ENCODE results near the gene DNM1.
A peak's percentile ranks its signal among the peaks of the same experiment; 100 is the strongest.

DNM1 gene

DNA sequence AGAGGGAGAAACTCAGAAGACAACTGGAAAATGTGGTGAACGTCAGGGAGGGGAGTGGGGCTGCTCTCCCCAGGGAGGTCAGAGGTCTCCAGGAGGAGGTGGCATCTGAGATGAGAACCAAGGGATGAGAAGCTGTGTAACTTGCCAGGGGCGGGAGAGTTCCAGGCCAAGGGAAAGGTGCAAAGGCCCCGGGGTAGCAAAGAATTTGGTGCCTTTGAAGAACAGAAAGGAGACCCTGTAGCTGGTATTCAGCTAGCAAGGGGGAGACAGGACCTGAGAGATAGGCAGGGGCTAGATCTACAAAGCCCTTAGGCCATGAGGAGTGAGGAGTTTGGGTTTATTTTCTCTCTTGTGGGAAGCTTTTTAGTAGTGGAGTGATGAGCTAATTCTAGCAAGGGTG is 3.3 kb downstream of the DNM1 start:
- DNase-seq = no peak

GRCh38 chr9:128206916-128207910 is 4.0 kb downstream of the DNM1 start:
- DNase-seq = no peak

- DNase-seq = no peak
These were observed 5.2 kb downstream of the DNM1 start for GRCh38 chr9:128208386-128208785.

GRCh38 chr9:128208946-128209669 is 5.9 kb downstream of the DNM1 start:
- DNase-seq = no peak

GRCh38 chr9:128211186-128211980 is 8.2 kb downstream of the DNM1 start:
- DNase-seq = no peak

- no peak for DNase-seq
These were observed 8.8 kb downstream of the DNM1 start for GRCh38 chr9:128211981-128212281.

GRCh38 chr9:128213746-128214497 is 10.7 kb downstream of the DNM1 start:
- DNase-seq = no peak

- DNase-seq = no peak
These were observed 11.7 kb downstream of the DNM1 start for GRCh38 chr9:128214571-128215490.

GRCh38 chr9:128215491-128216409 is 12.6 kb downstream of the DNM1 start:
- DNase-seq = no peak

DNA sequence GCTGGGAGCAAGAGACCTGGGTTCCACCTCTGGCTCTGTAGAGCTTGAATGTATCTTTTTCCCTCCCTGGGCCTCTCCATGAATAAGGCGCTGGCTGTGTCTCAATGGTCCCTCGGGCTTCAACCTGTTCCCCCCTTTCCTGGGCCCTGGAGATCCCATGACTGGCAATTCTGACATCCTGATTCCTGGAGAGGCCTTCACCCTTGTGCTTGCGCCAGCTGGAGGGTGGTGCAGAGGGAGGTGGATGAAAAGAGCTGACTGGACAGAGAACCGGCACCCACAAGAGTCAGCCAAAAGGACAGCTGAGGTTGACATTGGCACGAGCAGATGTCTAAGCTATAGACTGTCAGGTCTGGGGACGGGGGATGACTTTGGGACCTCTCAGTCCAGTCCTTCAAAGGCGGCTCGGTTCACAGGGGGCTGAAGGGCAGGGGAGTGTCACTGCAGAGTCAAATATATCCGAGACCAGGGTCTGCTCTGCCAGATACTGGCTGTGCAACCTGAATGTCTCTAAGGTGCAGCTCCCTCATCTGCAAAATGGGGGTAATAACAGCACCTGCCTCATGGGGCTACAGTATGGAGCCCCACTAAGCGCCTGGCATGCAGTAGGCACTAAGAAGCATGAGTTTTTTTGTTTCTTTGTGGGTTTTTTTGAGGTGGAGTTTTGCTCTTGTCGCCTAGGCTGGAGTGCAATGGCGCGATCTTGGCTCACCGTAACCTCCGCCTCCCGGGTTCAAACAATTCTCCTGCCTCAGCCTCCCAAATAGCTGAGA is 13.8 kb downstream of the DNM1 start:
- DNase-seq = no peak

GRCh38 chr9:128218172-128218517 is 15.0 kb downstream of the DNM1 start:
- no peak for DNase-seq

- peak; percentile 70 to 71 for DNase-seq
These were observed 15.6 kb downstream of the DNM1 start for GRCh38 chr9:128218518-128219389.

GRCh38 chr9:128219831-128220230 is 16.7 kb downstream of the DNM1 start:
- DNase-seq = no peak

- DNase-seq = no peak
These were observed 18.8 kb downstream of the DNM1 start for GRCh38 chr9:128222026-128222425.

DNA sequence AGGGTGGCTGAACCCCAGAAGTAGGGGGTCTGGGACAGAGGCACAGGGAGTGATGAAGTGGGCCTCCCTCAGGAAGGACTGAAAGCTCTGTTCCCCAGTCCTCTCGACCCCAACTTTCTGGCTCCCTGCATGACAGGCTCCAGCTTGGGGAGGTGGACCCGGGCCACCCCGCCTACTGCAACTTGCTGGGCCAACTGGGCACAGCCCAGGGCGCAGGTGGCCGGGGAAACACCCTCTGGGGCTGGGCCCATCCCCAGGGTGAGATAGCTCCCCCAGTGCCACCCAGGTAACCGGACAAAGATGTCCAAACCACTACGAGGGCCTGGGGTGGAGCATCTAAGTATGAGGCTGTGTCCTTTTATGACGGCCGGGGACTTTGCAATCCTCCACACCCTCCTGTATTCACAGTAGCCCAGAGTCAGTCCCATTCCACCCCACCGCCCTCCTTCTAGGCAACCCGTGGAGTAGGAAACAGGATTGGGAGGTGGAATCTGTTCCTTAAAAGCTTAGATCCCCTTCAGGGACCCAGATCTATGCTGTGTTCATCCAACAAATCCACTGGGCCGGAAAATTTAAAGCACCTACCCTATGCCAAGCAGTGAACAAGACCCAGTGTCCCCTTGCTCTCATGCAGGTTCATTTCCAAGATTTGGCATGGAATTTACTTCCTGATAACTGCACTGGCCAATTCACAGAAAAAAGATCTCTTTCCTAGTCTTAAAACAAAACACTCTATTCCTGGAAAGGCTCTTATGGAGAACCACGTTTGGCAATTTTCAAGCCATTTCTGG is 19.9 kb downstream of the DNM1 start:
- DNase-seq = no peak

DNA sequence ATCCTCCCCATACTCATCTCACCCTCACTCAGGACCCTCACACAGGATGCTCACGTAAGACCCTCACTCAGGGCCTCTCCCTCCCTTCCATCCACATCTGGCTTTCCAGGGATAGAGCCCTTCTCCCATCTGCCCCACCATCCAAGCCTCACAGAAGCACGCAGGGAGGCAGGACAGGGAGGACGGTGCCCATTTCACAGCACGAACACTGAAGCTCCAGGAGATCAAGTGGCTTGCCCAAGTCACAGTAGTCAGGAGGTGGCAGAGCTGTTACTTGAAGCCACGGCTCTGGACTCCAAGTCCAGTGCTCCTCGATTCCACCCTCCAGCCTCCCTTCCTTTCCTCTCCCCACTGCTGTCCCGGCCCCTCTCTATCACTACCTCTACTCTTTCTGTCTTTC is 21.7 kb downstream of the DNM1 start:
- DNase-seq = no peak

GRCh38 chr9:128225770-128226411 is 22.7 kb downstream of the DNM1 start:
- DNase-seq = no peak
